NCI-H2107 treated with DMSO at 0.1 percent for 48 hours (cell line): ENCODE measurements around the gene MAPK4.
"Not testable (repeated sequence)": the region's sequence is repeated elsewhere in the genome, so short reads cannot be mapped to it uniquely, and the experiment has no call there.

Source experiments
- DNase-seq: peaks from one replicate; lab custom pipeline; 2025; ENCODE audit not compliant: unreplicated experiment; lab: John Stamatoyannopoulos, UW

MAPK4 gene

DNA sequence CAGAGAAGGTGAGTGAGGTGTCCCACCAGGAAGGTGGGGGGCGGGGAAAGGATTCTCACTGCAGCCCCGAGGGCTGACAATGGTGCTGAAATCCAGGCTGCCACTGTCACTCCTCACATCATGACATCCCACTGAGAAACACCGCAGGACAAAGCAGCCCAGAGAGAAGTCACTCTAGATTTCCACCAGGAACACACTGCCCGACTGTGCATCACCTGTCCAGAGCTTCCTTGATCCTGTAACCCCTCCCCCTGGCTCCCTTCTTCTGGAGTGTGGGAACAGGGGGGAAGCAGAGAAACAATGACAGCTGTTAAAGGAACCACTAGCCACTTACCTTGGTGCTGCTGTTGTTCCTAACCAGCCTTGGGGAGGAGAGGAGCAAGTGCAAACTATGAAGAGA is 190.1 kb downstream of the MAPK4 start:
- peak; percentile 36 for DNase-seq

DNA sequence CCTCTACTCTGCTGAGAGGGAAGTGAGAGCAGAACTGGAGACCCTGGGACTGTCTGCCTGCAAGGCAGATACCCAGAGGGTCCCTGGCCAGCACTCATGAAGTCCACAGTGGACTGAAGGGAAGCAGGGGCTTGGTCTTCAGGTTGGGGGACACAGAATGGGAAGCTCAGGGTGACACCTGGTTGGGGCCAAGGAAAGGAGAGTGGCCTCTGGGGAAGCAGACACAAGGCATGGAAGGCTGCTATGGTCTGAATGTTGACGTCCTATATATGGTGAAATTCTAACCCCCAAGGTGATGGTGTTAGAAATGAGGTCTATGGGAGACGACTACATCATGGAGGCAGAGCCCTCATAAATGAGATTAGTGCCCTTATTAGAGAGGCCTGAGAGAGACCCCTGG is 190.7 kb downstream of the MAPK4 start:
- no peak for DNase-seq

DNA sequence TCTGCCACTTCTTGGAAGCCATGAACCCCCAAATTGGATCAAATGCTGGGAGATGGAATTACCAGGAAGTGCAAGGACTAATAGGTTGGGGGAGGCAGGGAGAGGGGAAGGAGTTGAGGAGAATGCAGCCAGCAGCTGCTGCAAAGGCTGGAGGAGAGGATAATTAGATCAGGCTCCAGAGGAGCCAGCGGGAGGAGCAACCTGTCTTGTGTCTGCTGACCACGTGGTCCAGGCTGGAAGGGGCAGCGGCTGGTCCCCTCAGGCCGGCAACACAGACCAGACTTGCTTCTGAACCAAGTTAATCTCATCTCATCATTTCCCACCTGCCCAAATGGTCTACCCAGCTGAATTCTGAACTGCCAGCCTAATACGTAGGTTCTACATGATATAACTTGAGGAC is 191.6 kb downstream of the MAPK4 start:
- DNase-seq: peak; percentile 54

DNA sequence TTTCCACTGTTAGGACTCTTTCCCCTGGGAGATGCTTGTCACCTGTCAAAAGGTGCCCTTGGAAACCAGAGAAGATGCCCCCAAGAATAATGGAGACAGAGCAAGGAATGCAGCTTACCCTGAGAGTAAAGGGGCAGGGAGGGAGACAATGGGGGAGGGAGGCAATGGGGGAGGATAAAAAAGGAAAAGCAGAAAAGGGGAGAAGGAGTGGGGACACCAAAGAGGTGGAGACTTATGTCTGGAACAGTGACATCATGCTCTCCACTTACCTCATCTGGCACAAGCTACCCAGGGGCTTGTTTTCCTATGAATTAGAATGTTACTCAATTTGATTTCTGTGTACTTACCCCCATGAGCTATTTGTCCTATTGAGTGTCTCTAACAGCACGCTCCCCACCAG is 192.1 kb downstream of the MAPK4 start:
- DNase-seq: no peak

DNA sequence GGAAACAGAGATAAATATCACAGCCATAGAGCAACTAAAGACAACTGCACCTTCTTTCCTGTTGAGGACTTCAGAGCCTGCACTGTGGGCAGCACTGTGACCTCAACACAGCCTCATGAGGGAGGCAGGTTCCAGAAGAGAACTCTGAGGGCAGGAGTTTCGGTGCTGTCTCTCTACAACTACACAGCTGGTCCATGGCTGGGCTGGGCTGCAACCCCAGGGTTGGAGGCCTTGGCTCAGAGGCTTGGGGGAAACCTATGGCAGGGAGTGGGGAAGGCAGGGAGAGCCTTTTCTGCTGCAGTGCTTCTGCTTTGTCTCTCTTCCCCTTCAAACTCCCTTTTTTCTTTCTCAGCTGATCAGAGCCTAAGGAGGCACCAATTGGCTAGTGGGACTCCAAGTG is 193.4 kb downstream of the MAPK4 start:
- DNase-seq: no peak

DNA sequence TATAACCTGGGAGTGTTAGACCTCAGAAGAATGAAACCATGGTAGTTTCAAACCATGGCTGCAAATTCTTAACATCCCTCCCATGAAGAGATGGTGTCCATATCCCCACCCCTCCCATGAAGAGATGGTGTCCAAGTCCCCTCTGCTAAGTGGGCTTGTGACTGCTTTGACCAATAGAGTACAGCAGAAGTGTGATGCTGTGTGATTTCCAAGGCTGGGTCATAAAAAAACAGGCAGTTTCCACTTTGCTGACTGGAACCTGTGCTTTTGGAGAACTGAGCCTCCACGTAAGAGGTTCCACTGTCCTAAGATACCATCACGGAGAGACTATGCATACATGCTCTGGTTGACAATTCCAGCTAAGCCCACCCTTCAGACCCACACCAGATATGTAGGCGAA is 194.4 kb downstream of the MAPK4 start:
- DNase-seq: no peak

DNA sequence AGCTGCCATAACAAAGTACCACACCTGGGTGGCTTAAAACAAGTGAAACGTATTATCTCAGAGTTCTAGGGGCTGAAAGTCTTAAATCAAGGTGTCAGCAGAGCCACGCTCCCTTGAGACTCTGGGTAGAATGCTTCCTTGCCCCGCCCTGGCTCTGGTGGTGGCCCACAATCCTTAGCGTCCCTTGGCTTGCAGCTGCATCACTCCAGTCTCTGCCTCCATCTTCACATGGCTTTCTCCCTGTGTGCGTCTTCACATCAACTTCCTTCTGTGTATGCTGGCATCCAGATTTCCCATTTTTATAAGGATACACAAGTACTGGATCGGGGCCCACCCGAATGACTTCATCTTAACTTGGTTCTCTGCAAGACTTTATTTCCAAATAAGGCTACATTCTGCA is 197.5 kb downstream of the MAPK4 start:
- no peak for DNase-seq

DNA sequence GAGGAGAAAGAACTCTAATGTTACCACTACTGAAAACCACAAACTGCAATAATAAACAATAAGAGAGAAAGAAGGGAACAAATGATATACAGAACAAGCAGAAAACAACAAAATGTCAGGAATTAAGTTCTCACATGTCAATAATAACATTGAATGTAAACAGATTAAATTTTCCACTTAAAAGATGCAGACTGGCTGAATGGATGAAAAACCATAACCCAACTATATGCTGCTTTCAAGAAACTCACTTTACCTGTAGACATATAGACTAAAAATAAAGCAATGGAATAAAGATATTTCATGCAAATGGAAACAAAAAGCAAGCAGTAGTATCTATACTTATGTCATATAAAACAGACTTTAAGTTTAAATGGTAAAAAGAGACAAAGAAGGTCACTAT is 209.6 kb downstream of the MAPK4 start:
- no peak for DNase-seq

DNA sequence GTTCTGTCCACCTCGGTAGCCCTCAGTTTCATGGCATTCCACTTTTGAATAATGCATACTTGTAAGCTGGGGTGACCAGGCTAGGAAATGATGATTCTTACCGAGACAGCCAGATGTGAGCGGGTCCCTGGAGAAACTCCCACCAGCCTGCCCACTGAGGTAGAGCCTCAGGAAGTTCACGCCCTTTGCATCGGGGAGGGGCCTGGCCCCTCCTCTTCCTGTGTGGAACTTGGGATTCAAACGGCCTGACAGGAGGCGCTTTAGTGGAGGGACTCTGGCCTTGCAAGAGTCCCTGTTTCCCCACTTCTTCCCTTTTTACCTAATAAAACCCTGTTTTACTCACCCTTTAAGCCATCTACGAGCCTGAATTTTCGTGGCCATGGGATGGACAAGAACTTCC is 215.3 kb downstream of the MAPK4 start:
- DNase-seq: no peak

DNA sequence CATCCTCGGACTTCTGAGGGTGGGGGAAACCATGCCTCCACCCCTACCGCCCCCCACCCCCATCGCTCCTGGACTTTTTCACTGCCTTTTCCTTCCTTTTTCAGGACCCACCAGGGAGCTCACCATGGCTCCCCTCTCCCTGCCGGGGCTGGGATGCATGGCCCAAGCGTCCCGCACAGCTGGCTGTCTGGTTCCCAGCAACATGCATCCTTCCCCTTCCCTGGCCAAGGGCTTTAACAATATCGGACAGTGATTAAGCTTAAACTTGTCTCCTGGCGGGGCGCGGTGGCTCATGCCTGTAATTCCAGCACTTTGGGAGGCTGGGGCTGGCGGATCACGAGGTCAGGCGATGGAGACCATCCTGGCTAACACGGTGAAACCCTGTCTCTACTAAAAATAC is 215.8 kb downstream of the MAPK4 start:
- DNase-seq: no peak

DNA sequence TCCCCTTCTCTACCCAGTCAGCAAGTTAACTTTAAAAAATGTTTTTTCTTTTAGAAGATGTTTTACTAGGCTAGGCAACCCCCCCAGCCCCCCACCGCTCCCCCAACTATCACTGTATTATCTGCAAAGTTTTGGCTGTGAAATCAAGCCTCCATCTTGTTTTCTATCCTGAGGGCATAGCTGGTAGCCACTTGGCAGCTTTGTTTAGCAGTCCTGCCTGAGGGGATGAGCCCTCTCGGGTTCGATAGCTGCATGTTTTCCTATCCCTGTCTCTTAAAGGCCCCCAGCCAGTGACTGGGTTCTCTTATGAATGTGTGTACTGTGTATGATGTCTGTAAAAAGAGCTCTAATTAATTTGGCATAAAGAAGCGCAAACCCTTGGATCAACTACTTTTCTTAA is 216.5 kb downstream of the MAPK4 start:
- DNase-seq: no peak

DNA sequence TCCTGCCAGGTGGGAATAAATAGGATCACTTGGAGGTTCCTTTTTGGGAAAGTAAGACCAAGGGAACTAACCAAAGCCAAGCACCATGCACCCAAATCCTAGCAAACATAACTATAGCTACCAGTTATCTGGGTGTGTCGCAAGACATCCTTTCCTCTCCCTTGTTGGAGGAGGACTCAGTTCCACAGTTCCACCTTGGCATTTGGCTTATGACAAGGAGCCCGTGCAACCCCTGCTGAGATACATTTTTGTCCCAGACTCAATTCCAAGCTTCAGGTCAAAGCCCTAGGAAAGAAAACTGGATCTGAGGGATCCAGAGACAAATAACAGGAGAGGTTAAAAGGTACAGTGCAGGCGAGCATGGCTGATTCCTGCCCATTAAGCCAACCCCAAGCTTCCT is 219.1 kb downstream of the MAPK4 start:
- DNase-seq: not testable (repeated sequence)
